Left cardiac atrium (tissue), 4 donors: ENCODE data around the gene FXR2. TPM values are rescaled to one million over a fixed set of nuclear protein-coding genes. Genes with fewer than 3 reads are reported as not detected.
A peak's percentile ranks its signal among the peaks of the same experiment; 100 is the strongest.
"Not testable (repeated sequence)": the region's sequence is repeated elsewhere in the genome, so short reads cannot be mapped to it uniquely, and the experiment has no call there.

Experiments used
- ATAC-seq, 2 donors: fragments of 200-7000 bp; cut with Tn5 transposase; one replicate each; pipeline ENCODE4 v1.9.1; 2020; ENCODE audit warnings: mild to moderate bottlenecking in 2 of 2, moderate library complexity in 2 of 2
- DNase-seq: peaks from one replicate; pipeline ENCODE4 v3.0.0-alpha.2; 2020
- intact Hi-C, 2 donors: fragments of 100-400 bp; cut with DNase I; formaldehyde crosslinking; loops; one replicate each; pipeline versions ENCODE4 v1.14.1 to v1.15.1; 2022 to 2023
- long read RNA-seq: library from polyadenylated mRNA; unstranded; transcript quantifications from one replicate; pipeline ENCODE4 v2.0.0, GENCODE V29; 2021
- total RNA-seq, 2 donors: library from RNA; stranded (reverse); fragmentation: NEBNext Ultra II Directional; extraction: Animal tissue kit (Norgen Biotek cat#: 25700); gene quantifications; one replicate each; pipeline ENCODE4 v1.2.1, GENCODE V29; 2021
- donor health status: DM: no; HTN: yes; CAD: no.
- donor health status: DM: no; HTN: yes; CAD: no; lungs with severe emphysema.
- donor health status: DM: yes; HTN: yes; CAD: no.
- donor health status: Dilated cardiomyopathy.

The FXR2 gene
- 10 to 100 TPM; 68.3 to 68.7 TPM for total RNA-seq
- long read RNA-seq, transcript FXR2-201 (17 exons, 2,957 nt), result major isoform, 12 of 29 reads
- long read RNA-seq, partial matches to known transcripts, result 14 of 29 reads
- long read RNA-seq, other reads (novel, unspliced or antisense), result 3 of 29 reads

DNA sequence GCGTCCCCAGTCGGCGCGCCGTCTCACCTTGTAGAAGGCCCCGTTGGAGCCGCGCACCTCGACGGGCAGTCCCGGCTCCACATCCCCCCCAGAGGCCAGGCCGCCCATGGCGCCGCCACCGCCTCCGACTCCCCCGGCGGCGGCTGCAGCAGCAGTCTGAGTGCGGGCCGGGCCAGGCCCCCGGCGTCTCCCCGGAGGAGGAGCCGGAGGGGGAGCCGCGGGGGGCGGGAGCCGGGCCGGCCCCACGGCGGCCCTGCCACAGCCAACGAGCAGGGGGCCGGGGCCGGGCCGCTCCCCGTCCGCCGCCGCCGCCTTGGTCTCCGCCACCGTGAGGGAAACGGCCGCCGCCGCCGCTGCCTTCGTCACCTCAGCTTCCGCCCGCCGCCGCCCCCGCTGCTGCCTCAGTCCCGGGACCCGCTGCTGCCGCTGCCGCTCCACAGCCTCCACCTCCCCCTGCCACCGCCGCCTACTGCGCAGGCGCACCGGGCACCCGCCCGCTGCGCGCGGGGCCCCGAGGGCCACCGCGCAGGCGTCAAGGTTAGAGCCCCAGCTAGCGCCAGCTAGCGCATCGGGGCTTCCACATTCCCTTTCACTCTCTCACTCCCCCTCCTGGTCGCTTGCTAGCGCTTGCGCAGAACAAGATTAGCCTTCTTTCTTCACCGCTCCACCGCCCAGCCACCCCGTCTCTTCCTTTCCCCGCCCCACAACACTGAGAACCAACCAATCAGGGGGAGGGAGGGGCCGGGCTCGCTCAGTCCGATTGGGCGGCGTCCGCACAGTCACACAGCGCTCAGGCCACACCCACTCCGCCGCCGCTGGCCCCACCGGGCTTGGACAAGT, at the start of gene FXR2:
Gene FXR2 (minus strand): TSS at position 473 of the 840 bp plus-strand sequence. CDS start 365 bp downstream, at position 108.
- intact Hi-C loops, result no loop called here
- DNase-seq (peak; percentile 100), ATAC-seq (peak; percentile 98 to 99)

DNA sequence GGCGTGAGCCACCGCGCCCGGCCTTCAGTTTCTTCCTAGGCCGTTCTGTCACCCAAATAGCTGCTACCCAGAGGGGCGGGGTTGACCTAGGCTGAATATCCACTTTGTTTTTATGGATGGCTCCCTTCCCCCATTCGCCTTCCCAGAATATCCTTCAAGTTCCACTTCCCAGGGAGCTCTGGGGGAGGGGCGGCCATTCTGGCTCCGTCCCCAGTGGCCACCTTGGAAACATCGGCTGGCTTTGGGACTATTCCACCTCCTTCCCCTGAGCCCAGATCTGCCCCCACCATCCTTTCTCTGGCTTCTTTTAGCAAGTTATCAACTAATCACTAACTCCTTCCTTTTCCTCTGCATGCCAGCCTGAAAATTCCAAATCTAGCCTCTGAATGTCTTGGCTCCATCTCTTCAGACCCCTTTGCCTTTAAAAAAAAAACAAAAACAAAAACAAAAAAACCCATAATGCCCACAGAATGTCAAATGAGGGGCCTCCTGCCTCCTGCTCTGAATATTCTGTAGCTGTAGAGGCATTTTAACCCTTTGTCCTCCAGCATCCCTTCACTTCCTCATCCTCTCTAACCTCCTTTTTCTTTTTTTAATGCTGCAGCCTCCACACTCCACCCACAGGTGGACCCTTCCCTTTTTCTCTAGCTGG, 42.4 kb upstream of the FXR2 start:
- intact Hi-C loops, result loop anchor here in 1 of 2 donors (10.0 kb wide), 1 partner anchor 158 kb away; no protein-coding TSS in a partner anchor
- ATAC-seq, result peak; percentile 50 to 55
- peak; percentile 59 for DNase-seq

- intact Hi-C loops, result loop anchor here in 1 of 2 donors (10.0 kb wide), 1 partner anchor 159 kb away; no protein-coding TSS in a partner anchor
- ATAC-seq (no peak), DNase-seq (no peak)
Observed at GRCh38 chr17:7655541-7655840, 40.8 kb upstream of the FXR2 start.

DNA sequence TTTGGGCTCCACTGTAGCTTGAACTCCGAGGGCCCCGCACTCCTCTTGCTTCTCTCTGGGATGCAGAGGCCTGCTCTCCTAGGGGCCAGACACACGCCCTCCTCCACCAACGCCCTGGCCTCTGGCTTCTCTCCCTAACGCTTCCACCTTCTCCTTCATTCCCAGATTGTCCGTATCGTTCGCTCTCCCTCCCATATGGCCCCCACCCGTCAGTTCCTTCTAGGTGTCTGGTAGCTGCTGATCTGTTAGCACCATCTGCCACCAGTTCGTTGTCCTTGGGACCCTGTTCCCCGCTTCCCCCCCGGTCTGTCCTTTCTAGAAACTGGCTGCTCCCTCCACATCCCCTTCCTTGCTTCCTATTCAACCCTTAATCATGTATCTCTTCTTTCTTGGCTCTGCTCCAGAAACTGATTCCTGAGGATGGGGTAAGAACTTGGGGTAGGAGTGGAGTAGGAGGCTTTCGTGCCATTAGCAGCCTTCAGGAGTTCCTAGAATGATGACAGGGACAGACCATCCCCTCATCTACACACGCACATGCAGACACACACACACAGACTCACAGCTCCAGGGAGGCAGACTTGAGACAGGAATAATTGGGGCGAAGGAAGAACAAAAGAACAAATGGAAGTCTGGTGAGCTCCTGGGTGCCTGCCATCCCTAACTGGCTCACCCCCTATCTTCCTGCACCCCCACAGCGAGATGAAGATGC, 40.3 kb upstream of the FXR2 start:
- ATAC-seq, result no peak
- intact Hi-C loops, result loop anchor here in 1 of 2 donors (10.0 kb wide), 1 partner anchor 160 kb away; no protein-coding TSS in a partner anchor
- DNase-seq, result no peak

DNA sequence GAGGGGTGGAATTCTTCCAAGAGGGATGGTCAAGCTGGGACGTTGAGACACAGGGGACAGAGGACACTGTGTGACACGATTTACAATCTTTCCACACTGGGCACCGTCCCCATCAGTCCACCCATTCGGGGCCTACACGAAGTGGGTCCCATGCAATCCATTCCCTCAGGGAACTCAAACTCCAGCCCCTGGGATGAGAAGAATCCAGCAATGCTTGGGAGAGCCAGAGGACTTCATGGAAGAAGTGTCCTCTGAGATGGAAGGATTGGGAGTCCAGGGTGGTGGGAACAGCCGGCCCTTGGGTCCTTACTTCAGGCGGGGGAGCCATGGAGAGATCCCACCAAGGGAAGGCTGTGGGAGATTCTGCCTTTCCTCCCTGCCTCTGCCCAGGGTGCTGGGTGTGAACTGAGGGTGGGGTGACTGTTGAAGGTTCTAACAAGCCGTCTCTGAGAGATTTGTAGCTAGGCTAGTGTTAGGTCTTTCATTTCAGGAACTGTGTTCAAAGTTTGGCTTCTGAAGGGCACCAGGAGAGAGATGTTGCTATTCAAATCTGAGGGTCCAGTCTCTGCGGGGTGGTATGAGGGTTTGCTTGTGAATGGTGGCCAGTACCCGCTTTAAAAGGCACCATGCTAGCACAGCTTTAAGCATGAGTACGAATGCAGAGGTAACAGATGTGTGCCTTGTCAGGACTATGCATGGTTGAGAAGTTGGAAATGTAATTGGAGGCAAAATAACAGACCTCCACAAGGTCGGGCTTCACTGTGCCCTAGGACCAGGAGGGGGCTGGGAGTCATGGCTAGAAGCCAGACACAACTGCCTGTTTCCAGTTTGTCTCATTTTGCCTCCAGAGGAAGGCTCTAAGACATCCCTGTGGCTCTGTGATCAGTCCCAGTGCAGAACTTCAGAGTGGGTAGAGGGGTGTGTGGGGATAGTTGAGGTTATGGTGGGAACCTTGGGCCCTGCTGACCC, 38.0 kb upstream of the FXR2 start:
- no peak for DNase-seq
- intact Hi-C loops, result loop anchor here in 1 of 2 donors (10.0 kb wide), 1 partner anchor 162 kb away; no protein-coding TSS in a partner anchor
- ATAC-seq, result no peak

DNA sequence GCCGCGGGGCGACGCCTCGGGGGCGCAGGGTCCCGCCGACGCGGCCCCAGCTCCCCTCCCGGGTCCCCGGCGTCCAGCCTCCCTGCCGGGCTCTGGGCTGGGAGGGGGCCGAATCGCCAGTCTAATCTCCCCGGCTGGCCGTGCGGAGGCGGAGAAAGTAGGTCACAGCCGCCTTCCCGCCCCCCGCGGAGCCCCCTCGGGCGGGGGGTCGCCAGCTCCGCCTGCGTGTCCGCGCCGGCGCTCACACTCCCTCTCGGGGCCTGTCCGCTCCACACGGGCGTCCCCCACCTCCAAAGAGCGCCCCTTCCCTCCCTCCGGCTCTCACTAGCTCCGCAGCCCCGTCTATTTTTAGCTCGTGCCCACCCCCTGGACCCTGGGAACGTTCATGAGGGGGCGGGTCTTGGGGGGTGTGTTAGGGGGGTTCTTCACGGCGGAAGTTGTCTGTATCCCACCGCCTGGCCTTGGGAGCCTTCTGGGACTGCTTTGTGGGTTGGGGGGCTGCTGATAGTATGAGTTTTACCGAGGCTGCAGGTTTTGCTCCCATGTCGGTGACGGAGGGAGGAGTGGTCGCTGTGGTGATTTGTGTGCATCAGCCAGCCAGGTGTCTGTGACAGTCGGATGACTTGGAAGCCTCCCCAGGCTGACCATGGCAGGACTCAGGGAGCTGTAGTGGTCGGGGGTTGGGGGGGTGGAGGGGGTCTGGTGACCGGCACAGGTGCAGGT, 37.1 kb upstream of the FXR2 start:
- intact Hi-C loops, result loop anchor here in 1 of 2 donors (10.0 kb wide), 1 partner anchor 163 kb away; no protein-coding TSS in a partner anchor
- ATAC-seq (peak; percentile 47 to 56), DNase-seq (peak; percentile 34)

- intact Hi-C loops, result loop anchor here in 1 of 2 donors (10.0 kb wide), 1 partner anchor 164 kb away; no protein-coding TSS in a partner anchor
- DNase-seq (no peak), ATAC-seq (peak in 1 of 2 donors; percentile 10)
Observed at GRCh38 chr17:7651097-7651664, 36.5 kb upstream of the FXR2 start.

- intact Hi-C loops, result loop anchor here in 1 of 2 donors (10.0 kb wide), 1 partner anchor 164 kb away; no protein-coding TSS in a partner anchor
- peak; percentile 85 to 87 for ATAC-seq
Observed at GRCh38 chr17:7650509-7651096, 35.9 kb upstream of the FXR2 start, which contains the start of gene ATP1B2. ATP1B2 (plus strand) TSS chr17:7650926; CDS start chr17:7651519, 593 bp downstream.

GRCh38 chr17:7647018-7647417, 32.3 kb upstream of the FXR2 start:
- intact Hi-C loops, result no loop called here
- no peak for DNase-seq
- ATAC-seq, result no peak

More at GRCh38 chr17:7650509-7651096, 35.9 kb upstream of the FXR2 start, which contains the start of gene ATP1B2:
- peak; percentile 83 for DNase-seq

- ATAC-seq, result no peak
- no peak for DNase-seq
- intact Hi-C loops, result no loop called here
Observed at GRCh38 chr17:7646457-7646856, 31.8 kb upstream of the FXR2 start.

GRCh38 chr17:7644775-7645174, 30.1 kb upstream of the FXR2 start:
- DNase-seq (no peak), ATAC-seq (peak in 1 of 2 donors; percentile 18)
- intact Hi-C loops, result no loop called here

GRCh38 chr17:7641635-7642034, 26.9 kb upstream of the FXR2 start:
- DNase-seq, intact Hi-C loops, ATAC-seq: not testable (repeated sequence)

- no peak for DNase-seq
- intact Hi-C loops, result no loop called here
- no peak for ATAC-seq
Observed at GRCh38 chr17:7640783-7641182, 26.1 kb upstream of the FXR2 start.

DNA sequence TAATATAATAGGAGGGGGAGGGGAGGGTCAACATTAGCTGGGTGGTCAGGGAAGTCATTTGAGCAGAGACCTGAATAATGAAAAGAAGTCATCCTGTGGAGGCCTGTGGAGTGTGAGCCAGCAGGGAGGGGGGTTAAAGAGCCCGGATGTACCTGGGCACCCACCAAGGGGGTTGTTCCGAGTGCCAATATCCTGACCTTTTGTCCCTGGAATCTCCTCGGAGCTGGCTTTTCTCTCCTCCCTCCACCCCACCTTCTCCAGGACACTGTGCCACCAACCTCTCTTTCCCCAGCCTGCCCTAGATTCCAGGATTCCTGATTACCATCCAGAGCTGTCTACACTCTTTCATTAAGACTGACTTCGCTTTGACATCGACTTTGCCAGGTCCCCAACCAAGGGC, 21.5 kb upstream of the FXR2 start:
- DNase-seq, result no peak
- intact Hi-C loops, result loop anchor here in 1 of 2 donors (10.0 kb wide), 1 partner anchor 49 kb away; the partner anchor contains the start of genes TP53 and WRAP53
- no peak for ATAC-seq

DNA sequence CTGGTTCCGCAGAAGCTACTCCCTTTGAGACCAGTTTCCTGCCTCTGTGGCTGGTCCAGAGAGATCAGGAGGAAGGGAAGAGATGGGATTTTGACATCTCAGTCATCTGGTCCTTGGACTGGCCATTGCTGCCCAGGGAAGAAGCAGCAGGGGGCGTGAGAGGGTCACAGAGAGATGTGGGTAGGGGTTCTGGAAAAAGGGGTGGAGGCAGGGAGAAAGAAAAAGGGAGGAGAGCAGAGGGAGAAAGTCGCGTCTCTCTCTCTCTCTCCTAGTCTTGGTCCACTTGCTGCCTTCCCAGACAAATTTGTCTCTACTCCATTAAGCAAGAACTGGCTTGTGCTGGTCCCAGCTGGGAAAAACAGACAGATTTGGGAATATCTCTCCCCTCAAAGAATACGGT, 19.7 kb upstream of the FXR2 start:
- intact Hi-C loops, result loop anchor here in 1 of 2 donors (10.0 kb wide), 1 partner anchor 50 kb away; the partner anchor contains the start of genes TP53 and WRAP53
- ATAC-seq (peak; percentile 51 to 54), DNase-seq (peak; percentile 46)

DNA sequence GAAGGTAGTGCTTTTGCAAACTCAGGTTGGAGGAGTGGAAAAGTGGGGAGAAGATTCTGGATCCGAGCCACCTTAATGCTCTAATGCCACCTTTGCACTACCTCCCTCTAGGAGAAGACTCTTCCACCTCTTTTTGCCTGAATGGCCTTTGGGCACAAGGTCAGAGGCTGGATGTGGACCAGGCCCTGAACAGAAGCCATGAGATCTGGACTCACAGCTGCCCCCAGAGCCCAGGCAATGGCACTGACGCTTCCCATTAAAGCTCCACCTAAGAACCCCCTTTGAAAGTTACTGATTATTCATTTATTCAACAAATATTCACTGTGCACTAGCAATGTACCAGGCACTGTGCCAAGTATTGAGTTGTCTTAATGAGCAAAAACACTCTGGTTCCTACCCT, 18.4 kb upstream of the FXR2 start:
- DNase-seq (no peak), ATAC-seq (no peak)
- intact Hi-C loops, result loop anchor here in 1 of 2 donors (10.0 kb wide), 1 partner anchor 52 kb away; the partner anchor contains the start of genes TP53 and WRAP53
